ENCODE data around the gene CELF5.
"Not testable (repeated sequence)": the region's sequence is repeated elsewhere in the genome, so short reads cannot be mapped to it uniquely, and the experiment has no call there.

The CELF5 gene

DNA sequence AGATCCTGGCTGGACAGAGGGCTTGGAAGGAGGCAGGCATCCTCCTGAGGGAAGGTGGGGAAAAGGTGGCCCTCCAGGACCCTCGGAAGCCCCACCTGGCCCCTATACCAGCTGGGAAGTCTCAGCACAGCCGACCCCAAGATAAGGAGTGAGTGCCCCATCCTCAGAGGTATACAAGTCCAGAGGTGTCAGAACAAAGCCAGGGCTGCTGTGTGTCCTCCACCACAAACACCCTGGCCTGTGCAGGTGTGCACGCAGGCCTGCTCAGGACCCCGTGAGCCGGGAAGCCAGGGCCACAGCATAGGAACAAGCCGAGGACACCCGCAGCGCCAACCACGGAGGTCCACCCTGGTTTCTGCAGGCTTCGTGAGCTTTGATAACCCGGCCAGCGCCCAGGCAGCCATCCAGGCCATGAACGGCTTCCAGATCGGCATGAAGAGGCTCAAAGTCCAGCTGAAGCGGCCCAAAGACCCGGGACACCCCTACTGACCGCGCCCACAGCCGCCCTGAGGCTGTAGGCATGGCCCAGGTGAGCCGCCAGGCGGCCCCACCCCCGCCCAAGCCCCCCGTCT lies 68.6 kb downstream of the CELF5 start:
- DNase-seq (ENCODE audit: low read depth), result no peak

- no peak for DNase-seq (ENCODE audit: low read depth)
These were observed 69.1 kb downstream of the CELF5 start for GRCh38 chr19:3293560-3293959.

- no peak for DNase-seq (ENCODE audit: low read depth)
These were observed 69.8 kb downstream of the CELF5 start for GRCh38 chr19:3294080-3294850.

GRCh38 chr19:3295581-3295980 lies 71.1 kb downstream of the CELF5 start:
- DNase-seq (ENCODE audit: low read depth), result no peak

DNA sequence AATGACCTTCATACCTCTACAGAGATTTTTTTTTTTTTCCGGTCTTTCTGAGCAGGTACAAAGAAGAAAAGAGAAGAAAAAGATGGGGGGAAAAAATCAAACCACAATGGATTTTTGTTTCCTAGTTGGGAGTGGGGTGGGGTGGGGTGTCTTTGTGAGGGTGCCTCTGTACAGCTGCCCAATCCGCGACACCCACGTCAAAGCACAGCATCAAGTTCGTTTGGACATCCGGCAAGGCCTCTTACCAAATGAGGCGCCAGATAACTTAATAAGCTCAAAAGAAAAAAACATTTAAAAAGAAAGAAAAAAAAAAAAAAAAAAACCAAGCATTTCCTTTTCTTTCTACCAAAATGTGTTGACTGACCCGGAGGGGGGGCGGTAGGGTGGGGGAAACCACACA lies 71.6 kb downstream of the CELF5 start:
- no peak for DNase-seq (ENCODE audit: low read depth)

DNA sequence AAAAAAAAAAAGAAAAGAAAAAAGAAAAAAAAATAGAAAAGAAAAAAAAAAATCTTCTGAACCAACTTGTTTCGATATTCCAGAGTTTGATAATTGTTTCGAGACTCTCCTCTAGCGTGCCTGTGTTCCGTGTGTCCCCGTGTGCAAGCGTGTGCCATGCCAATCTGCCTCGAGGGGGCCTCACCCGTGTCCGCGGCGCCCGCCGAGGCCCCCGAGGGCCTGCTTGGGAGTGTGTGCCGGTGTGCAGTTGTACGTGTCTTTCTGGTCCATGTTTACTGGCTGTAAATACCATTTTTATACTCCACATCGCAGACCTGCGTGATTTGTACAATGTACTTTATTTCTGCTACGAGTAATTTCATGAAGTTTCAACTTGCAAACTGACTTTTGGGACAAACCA lies 72.0 kb downstream of the CELF5 start:
- DNase-seq (ENCODE audit: low read depth), result no peak

DNA sequence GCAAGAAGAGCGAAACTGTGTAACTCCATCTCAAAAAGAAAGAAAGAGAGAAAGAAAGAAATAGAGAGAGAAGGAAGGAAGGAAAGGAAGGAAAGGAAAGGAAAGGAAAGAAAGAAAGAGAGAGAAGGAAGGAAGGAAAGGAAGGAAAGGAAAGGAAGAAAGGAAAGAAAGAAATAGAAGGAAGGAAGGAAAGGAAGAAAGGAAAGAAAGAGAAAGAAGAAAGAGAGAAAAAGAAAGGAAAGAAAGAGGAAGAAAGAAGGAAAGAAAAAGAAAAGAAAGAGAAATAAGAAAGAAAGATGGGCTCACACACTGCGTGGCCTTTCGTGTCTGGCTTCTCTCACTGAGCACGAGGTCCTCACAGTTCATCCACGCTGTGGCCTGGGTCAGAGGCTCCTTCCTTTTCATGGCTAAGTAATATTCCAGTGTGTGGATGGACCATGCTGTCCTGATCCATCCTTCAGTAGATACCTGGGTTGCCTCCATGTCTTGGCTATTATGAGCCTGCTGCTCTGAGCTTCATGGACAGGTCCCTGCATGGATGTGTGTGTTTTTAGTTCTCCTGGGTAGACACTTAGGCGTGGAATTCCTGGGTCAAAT lies 74.5 kb downstream of the CELF5 start:
- DNase-seq (ENCODE audit: low read depth), result no peak

DNA sequence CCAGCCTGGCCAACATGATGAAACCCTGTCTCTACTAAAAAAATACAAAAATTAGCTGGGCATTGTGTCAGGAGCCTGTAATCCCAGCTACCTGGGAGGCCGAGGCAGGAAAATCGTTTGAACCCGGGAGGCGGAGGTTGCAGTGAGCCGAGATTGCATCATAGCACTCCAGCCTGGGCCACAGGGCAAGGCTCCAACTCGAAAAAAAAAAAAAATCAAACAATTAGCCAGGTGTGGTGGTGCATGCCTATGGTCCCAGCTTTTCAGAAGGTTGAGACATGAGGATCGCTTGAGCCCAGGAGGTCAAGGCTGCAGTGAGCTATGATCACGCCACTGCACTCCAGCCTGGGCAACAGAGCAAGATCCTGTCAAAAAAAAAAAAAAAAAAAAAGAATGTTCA lies 76.1 kb downstream of the CELF5 start:
- DNase-seq (ENCODE audit: low read depth), result not testable (repeated sequence)

DNA sequence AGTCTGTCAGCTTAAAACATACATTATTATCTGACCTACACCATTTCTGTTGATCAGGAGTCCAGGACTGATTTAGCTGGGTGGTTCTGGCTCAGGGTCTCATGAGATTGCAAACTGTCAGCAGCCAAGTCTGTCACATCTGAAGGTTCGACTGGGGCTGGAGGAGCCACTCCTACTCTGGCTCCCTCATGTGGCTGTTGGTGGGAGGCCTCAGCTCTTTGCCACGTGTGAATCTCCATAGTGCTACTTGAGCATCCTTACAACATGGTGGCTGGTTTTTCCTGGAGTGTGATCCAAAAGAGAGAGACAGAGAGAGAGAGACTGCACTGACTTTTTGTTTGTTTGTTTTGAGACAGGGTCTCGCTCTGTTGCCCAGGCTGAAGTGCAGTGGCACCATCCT lies 78.3 kb downstream of the CELF5 start:
- no peak for DNase-seq (ENCODE audit: low read depth)

GRCh38 chr19:3304871-3305423 lies 80.5 kb downstream of the CELF5 start:
- DNase-seq (ENCODE audit: low read depth), result peak; percentile 67

DNA sequence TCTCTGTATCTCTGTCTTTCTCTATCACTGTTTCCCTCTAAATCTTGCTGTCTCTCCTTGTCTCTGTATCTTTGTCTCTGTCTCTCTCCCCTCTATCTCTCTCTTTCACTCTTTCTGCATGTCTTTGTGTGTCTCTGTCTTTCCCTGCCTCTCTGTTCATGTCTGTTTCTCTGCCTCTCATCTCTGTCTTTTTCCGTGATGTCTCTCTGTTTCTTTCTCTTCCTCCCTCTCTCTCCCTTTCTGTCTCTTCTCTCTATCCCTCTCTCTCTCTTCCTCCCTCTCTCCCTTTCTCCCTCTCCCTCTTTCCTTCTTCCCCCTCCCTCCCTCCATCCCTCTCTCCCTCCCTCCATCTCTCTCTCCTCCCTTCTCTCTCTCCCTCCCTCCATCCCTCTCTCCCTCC lies 85.3 kb downstream of the CELF5 start:
- DNase-seq (ENCODE audit: low read depth), result no peak

DNA sequence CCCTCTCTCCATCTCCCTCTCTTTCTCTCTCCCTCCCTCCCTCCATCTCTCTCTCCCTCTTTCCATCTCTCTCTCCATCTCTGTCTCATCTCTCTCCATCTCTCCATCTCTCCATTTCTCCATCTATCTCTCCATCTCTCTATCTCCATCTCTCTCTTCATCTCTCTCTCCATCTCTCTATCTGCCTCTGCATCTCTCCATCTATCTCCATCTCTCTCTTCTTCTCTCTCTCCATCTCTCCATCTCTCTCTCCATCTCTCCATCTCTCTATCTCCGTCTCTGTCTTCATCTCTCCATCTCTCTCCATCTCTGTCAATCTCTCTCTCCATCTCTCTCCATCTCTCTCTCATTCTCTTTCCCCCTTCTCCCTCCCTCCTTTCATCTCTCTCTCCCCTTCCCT lies 85.8 kb downstream of the CELF5 start:
- no peak for DNase-seq (ENCODE audit: low read depth)

GRCh38 chr19:3310711-3311110 lies 86.2 kb downstream of the CELF5 start:
- no peak for DNase-seq (ENCODE audit: low read depth)

DNA sequence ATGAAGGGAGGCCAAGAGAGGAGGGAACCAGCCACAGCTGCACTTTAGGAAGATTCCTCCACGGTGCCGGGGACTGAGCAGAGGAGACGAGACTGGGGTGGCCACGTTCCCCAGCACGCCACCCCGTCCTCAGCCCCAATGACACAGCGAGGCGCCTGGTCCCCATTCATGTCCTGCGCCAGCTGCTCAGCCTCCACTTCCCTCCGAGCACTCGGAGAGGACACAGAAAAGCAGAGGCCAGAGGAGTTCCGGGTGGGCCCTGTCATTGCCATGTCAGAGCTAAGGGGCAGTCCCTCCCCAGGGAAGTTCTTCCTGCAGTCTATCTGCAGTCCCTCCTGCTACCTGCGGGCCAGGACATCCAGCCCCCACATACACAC lies 88.7 kb downstream of the CELF5 start:
- DNase-seq (ENCODE audit: low read depth), result no peak

- DNase-seq (ENCODE audit: low read depth), result no peak
These were observed 90.7 kb downstream of the CELF5 start for GRCh38 chr19:3314962-3315675.

GRCh38 chr19:3315676-3315973 lies 91.2 kb downstream of the CELF5 start:
- no peak for DNase-seq (ENCODE audit: low read depth)

DNA sequence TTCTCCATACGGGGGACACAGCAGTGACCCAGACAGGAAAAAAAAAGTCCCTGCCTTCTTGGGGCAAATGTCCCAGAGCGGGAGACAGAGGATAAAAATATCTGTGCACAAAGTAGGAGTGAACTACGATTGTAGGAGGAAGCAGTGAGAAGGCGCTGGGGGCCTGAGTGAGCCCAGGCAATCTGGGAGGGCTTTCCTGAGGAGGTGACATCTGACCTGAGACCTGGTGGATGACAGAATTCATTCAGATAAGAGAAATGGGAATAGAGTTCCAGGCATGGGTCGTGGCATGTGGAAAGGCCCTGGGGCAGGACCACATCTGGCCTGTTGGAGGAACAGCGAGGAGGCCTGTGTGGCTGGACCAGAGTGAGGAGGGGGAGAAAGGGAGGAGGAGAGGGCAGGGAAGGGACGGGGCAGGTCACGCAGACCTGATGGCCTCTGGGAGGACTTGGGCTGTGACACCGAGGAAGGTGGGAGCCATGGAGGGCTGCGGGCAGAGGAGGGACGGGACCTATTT lies 91.7 kb downstream of the CELF5 start:
- no peak for DNase-seq (ENCODE audit: low read depth)

DNA sequence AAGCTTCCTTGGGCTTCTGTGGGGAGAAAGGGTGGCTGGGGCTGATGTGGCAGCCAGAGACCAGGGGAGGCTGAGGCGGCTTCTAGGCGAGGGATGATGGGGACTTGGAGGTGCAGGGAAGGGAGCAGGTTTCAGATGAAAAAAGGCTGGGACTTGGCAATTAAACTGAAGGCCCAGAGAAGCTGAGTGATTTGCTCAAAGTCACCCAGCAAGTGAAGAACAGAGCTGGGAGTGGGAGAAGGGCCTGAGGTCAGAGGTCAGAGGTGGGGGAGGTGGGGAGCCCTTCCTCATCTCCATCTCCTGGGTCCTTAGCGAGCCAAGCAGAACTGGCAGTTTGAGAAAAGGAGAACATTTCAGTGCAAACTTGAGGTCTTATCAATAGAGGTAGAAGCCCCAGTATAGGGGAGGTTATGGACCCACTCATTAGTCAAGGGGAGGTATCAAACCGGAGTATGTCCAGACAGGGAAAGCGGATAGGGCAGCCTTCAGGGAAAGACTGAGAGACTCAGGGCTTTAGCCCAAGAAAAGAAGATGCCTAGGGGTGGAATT lies 92.3 kb downstream of the CELF5 start:
- DNase-seq (ENCODE audit: low read depth), result no peak

- DNase-seq (ENCODE audit: low read depth), result no peak
These were observed 95.3 kb downstream of the CELF5 start for GRCh38 chr19:3319643-3320353.

GRCh38 chr19:3320354-3320670 lies 95.9 kb downstream of the CELF5 start:
- no peak for DNase-seq (ENCODE audit: low read depth)

DNA sequence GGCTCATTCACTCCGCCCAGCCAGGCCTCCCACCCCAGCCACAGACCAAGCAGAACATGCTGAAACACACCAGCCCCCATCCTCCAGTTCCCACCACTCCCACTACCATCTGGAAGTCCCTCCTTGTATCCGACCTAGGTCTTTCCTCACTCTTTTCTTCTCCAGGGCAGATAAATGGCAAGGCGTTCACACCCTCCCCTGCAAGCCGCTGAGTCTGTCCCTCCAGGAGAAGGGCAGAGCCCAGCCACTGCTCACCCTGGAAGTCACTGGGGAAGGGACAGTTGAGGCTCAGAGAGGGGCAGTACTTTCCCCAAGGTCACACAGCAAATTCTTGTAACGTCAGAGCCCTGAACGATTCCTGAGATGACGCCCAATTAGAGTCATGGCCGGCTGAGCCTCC lies 96.4 kb downstream of the CELF5 start:
- DNase-seq (ENCODE audit: low read depth), result no peak

DNA sequence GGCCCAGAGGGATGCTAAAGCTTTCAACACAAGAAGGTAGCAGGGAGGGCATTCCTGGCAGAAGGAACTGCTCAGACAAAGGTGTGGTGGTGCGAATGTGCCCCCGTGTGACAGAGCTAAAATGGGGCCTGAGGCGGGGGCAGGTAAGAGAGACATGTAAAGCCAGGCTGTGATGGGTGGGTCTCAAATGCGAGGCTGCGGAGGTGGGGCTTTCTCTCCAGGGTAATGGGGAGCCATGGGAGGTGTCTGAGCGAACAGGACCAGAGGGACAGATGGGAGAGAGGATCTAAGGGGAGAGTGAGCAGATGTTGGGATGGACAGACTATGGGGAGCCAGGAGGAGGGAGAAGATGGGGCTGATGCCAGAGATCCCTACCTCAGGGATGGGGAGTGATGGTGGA lies 97.2 kb downstream of the CELF5 start:
- no peak for DNase-seq (ENCODE audit: low read depth)
